Cardiac muscle cell (in vitro differentiated cells and primary cell): Measurements from ENCODE around the gene ZC3H12C. TPM values are rescaled to one million over a fixed set of nuclear protein-coding genes. Genes with fewer than 3 reads are reported as not detected.

Source experiments
- DNase-seq, 2 donors: peaks; one replicate each; pipeline versions ENCODE4 v3.0.0 to v3.0.0-alpha.2; 2010 to 2017; ENCODE audit warnings: low read depth in 1 of 2, low spot score in 1 of 2
- H3K27ac ChIP-seq: fragments of 200-600 bp; sonication (generic); 2 replicates; pipeline ENCODE4 v1.5.1; 2016
- H3K27me3 ChIP-seq: fragments of 200-600 bp; sonication (generic); 2 replicates; pipeline ENCODE4 v1.6.0; 2016; ENCODE audit warnings: control low read depth
- H3K36me3 ChIP-seq: fragments of 200-600 bp; sonication (generic); 2 replicates; pipeline ENCODE4 v1.5.1; 2016; ENCODE audit warnings: control low read depth
- H3K4me1 ChIP-seq: fragments of 200-600 bp; sonication (generic); 2 replicates; pipeline ENCODE4 v1.8.1; 2017; ENCODE audit warnings: low read depth, mild to moderate bottlenecking, mixed run types
- H3K4me3 ChIP-seq: fragments of 200-600 bp; sonication (generic); 2 replicates; pipeline ENCODE4 v1.5.1; 2016; ENCODE audit warnings: mild to moderate bottlenecking
- H3K9me3 ChIP-seq: fragments of 200-600 bp; sonication (generic); 2 replicates; pipeline ENCODE4 v1.5.1; 2017; ENCODE audit warnings: low read depth, mild to moderate bottlenecking, control low read depth
- polyA plus RNA-seq: library from polyadenylated mRNA; unstranded; fragments of >200 nt; fragmentation: Nextera tagmentation; extraction: Ambion mirVana; gene quantifications from 2 replicates; pipeline ENCODE4 v1.2.1, GENCODE V29; 2016
- total RNA-seq: library from RNA; depleted of rRNA; stranded (reverse); fragments of >200 nt; gene quantifications from 2 replicates; pipeline ENCODE4 v1.2.3, GENCODE V29; 2016
- TF ChIP-seq, protein P1 (sequence below): IDR thresholded peaks from 2 replicates; pipeline ENCODE4 v1.5.1; 2012; ENCODE audit warnings: low read depth, mild to moderate bottlenecking, low read length

ZC3H12C gene
- total and polyA plus RNA-seq, 2 experiments from 2014 or later: 1.0 to 7.1 TPM

GRCh38 chr11:110095554-110095953 lies 2.4 kb downstream of the ZC3H12C start:
- Histone ChIP-seq H3K4me3 (no peak overlapping the region), H3K27me3 (peaks cover 15% of the 10 kb centered on the region), H3K4me1 (no peaks in the 10 kb centered on the region), H3K9me3 (no peaks in the 10 kb centered on the region), H3K36me3 (no peaks in the 10 kb centered on the region), H3K27ac (no peak overlapping the region)
- DNase-seq: peak in 1 of 2 donors; percentile 56
- TF ChIP-seq, protein P1, sequence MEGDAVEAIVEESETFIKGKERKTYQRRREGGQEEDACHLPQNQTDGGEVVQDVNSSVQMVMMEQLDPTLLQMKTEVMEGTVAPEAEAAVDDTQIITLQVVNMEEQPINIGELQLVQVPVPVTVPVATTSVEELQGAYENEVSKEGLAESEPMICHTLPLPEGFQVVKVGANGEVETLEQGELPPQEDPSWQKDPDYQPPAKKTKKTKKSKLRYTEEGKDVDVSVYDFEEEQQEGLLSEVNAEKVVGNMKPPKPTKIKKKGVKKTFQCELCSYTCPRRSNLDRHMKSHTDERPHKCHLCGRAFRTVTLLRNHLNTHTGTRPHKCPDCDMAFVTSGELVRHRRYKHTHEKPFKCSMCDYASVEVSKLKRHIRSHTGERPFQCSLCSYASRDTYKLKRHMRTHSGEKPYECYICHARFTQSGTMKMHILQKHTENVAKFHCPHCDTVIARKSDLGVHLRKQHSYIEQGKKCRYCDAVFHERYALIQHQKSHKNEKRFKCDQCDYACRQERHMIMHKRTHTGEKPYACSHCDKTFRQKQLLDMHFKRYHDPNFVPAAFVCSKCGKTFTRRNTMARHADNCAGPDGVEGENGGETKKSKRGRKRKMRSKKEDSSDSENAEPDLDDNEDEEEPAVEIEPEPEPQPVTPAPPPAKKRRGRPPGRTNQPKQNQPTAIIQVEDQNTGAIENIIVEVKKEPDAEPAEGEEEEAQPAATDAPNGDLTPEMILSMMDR: no peak

- Histone ChIP-seq H3K36me3 (no peaks in the 10 kb centered on the region), H3K4me3 (no peak overlapping the region), H3K27ac (no peak overlapping the region), H3K27me3 (peaks cover 6% of the 10 kb centered on the region), H3K9me3 (no peaks in the 10 kb centered on the region), H3K4me1 (no peaks in the 10 kb centered on the region)
- no peak for DNase-seq
- TF ChIP-seq, protein P1: no peak
Measured at GRCh38 chr11:110096496-110096895, 3.3 kb downstream of the ZC3H12C start.

DNA sequence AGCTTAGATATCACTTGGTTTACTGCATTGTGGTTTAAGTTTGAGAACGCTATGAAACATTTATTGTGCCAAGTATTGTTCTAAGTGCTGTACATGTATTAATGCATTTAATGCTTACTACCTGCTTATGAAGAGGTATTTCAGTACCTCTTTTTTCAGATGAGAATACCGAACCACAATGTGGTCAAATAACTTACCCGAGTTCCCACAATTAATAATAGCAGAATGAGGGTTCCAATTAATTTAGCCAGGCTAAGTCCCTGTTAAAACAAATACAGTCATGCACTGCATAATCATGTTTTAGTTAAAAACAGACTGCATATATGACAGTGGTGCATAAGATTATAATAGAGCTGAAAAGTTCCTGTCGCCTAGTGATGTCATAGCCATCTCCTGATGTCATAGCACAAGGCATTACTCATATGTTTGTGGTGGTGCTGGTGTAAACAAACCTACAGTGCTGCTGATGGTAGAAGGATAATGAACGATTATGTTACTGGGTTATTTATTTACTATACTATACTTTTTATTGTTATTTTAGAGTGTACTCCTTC lies 4.3 kb downstream of the ZC3H12C start:
- Histone ChIP-seq H3K27me3 (peaks cover 4% of the 10 kb centered on the region), H3K4me1 (no peaks in the 10 kb centered on the region), H3K36me3 (no peaks in the 10 kb centered on the region), H3K9me3 (no peaks in the 10 kb centered on the region), H3K27ac (no peak overlapping the region), H3K4me3 (no peak overlapping the region)
- TF ChIP-seq, protein P1: no peak
- peak in 1 of 2 donors; percentile 44 for DNase-seq

DNA sequence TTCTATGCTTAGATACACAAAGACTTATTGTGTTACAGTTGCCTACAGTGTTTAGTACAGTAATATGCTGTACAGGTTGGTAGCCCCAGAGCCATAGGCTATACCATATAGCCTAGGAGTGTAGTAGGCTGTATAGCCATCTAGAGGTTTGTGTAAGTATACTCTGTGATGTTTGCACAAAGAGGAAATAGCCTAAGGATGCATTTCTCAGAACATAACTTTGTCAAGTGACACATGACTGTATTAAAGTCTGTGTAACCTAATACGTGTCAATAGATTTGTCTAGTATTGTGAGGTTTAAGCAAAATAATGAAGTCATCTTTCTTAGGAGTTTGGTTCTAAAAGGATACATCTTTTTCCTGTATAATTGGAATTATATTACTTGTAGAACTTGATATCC lies 5.5 kb downstream of the ZC3H12C start:
- Histone ChIP-seq H3K9me3 (no peaks in the 10 kb centered on the region), H3K27me3 (peaks cover 4% of the 10 kb centered on the region), H3K4me3 (no peak overlapping the region), H3K27ac (no peak overlapping the region), H3K4me1 (no peaks in the 10 kb centered on the region), H3K36me3 (no peaks in the 10 kb centered on the region)
- DNase-seq: no peak
- TF ChIP-seq, protein P1: peak; percentile 10

GRCh38 chr11:110100476-110101240 lies 7.5 kb downstream of the ZC3H12C start:
- TF ChIP-seq, protein P1: no peak
- no peaks in the 10 kb centered on the region for H3K27me3 ChIP-seq
- H3K27ac ChIP-seq: no peak overlapping the region
- H3K36me3 ChIP-seq: no peaks in the 10 kb centered on the region
- no peak for DNase-seq
- H3K4me3 ChIP-seq: no peak overlapping the region
- H3K4me1 ChIP-seq: no peaks in the 10 kb centered on the region
- H3K9me3 ChIP-seq: no peaks in the 10 kb centered on the region
